ENCODE measurements around the gene EYA4.
A peak's percentile ranks its signal among the peaks of the same experiment; 100 is the strongest.

Gene EYA4

GRCh38 chr6:133218852-133219251 lies 22.3 kb upstream of the EYA4 start:
- no peak overlapping the region for H3K4me3 ChIP-seq (ENCODE audit: low read depth in 1 of 2, low read length in 2 of 2)
- H3K27ac ChIP-seq (ENCODE audit: low read depth, low read length) = no peak overlapping the region
- H3K9ac ChIP-seq (ENCODE audit: low read length) = no peak overlapping the region
- H3K36me3 ChIP-seq (ENCODE audit: insufficient read depth, low read length) = no peaks in the 10 kb centered on the region
- no peaks in the 10 kb centered on the region for H3K9me3 ChIP-seq (ENCODE audit: low read length)
- no peaks in the 10 kb centered on the region for H3K4me1 ChIP-seq (ENCODE audit: insufficient read depth, low read length)
- no peaks in the 10 kb centered on the region for H3K27me3 ChIP-seq (ENCODE audit: control insufficient read depth in 1 of 2, insufficient read depth in 2 of 2, low read length in 2 of 2)

GRCh38 chr6:133223452-133224029 lies 17.6 kb upstream of the EYA4 start:
- no peaks in the 10 kb centered on the region for H3K36me3 ChIP-seq (ENCODE audit: insufficient read depth, low read length)
- H3K27me3 ChIP-seq (ENCODE audit: control insufficient read depth in 1 of 2, insufficient read depth in 2 of 2, low read length in 2 of 2) = no peaks in the 10 kb centered on the region
- no peaks in the 10 kb centered on the region for H3K4me1 ChIP-seq (ENCODE audit: insufficient read depth, low read length)
- no peak overlapping the region for H3K27ac ChIP-seq (ENCODE audit: low read depth, low read length)
- H3K9me3 ChIP-seq (ENCODE audit: low read length) = no peaks in the 10 kb centered on the region
- no peak overlapping the region for H3K4me3 ChIP-seq (ENCODE audit: low read depth in 1 of 2, low read length in 2 of 2)
- H3K9ac ChIP-seq (ENCODE audit: low read length) = no peak overlapping the region

GRCh38 chr6:133225560-133225959 lies 15.6 kb upstream of the EYA4 start:
- Histone ChIP-seq H3K9me3 (ENCODE audit: low read length) (no peaks in the 10 kb centered on the region), H3K27me3 (ENCODE audit: control insufficient read depth in 1 of 2, insufficient read depth in 2 of 2, low read length in 2 of 2) (no peaks in the 10 kb centered on the region), H3K36me3 (ENCODE audit: insufficient read depth, low read length) (no peaks in the 10 kb centered on the region), H3K27ac (ENCODE audit: low read depth, low read length) (no peak overlapping the region), H3K4me1 (ENCODE audit: insufficient read depth, low read length) (no peaks in the 10 kb centered on the region), H3K9ac (ENCODE audit: low read length) (no peak overlapping the region), H3K4me3 (ENCODE audit: low read depth in 1 of 2, low read length in 2 of 2) (no peak overlapping the region)

GRCh38 chr6:133227344-133227743 lies 13.8 kb upstream of the EYA4 start:
- no peak overlapping the region for H3K27ac ChIP-seq (ENCODE audit: low read depth, low read length)
- H3K36me3 ChIP-seq (ENCODE audit: insufficient read depth, low read length) = no peaks in the 10 kb centered on the region
- H3K9ac ChIP-seq (ENCODE audit: low read length) = no peak overlapping the region
- H3K4me3 ChIP-seq (ENCODE audit: low read depth in 1 of 2, low read length in 2 of 2) = no peak overlapping the region
- H3K4me1 ChIP-seq (ENCODE audit: insufficient read depth, low read length) = no peaks in the 10 kb centered on the region
- no peaks in the 10 kb centered on the region for H3K27me3 ChIP-seq (ENCODE audit: control insufficient read depth in 1 of 2, insufficient read depth in 2 of 2, low read length in 2 of 2)
- H3K9me3 ChIP-seq (ENCODE audit: low read length) = no peaks in the 10 kb centered on the region

GRCh38 chr6:133230052-133230451 lies 11.1 kb upstream of the EYA4 start:
- no peak overlapping the region for H3K27ac ChIP-seq (ENCODE audit: low read depth, low read length)

GRCh38 chr6:133235221-133235620 lies 5.9 kb upstream of the EYA4 start:
- no peak overlapping the region for H3K27ac ChIP-seq (ENCODE audit: low read depth, low read length)
- H3K4me1 ChIP-seq (ENCODE audit: insufficient read depth, low read length) = no peaks in the 10 kb centered on the region
- no peak overlapping the region for H3K9ac ChIP-seq (ENCODE audit: low read length)
- H3K27me3 ChIP-seq (ENCODE audit: control insufficient read depth in 1 of 2, insufficient read depth in 2 of 2, low read length in 2 of 2) = no peaks in the 10 kb centered on the region
- no peaks in the 10 kb centered on the region for H3K9me3 ChIP-seq (ENCODE audit: low read length)
- H3K4me3 ChIP-seq (ENCODE audit: low read depth in 1 of 2, low read length in 2 of 2) = no peak overlapping the region
- H3K36me3 ChIP-seq (ENCODE audit: insufficient read depth, low read length) = no peaks in the 10 kb centered on the region

More at GRCh38 chr6:133230052-133230451, 11.1 kb upstream of the EYA4 start:
- no peaks in the 10 kb centered on the region for H3K27me3 ChIP-seq (ENCODE audit: control insufficient read depth in 1 of 2, insufficient read depth in 2 of 2, low read length in 2 of 2)
- no peaks in the 10 kb centered on the region for H3K4me1 ChIP-seq (ENCODE audit: insufficient read depth, low read length)
- no peaks in the 10 kb centered on the region for H3K9me3 ChIP-seq (ENCODE audit: low read length)
- H3K36me3 ChIP-seq (ENCODE audit: insufficient read depth, low read length) = no peaks in the 10 kb centered on the region
- H3K4me3 ChIP-seq (ENCODE audit: low read depth in 1 of 2, low read length in 2 of 2) = no peak overlapping the region
- no peak overlapping the region for H3K9ac ChIP-seq (ENCODE audit: low read length)

- Histone ChIP-seq H3K4me1 (ENCODE audit: insufficient read depth, low read length) (no peaks in the 10 kb centered on the region), H3K36me3 (ENCODE audit: insufficient read depth, low read length) (no peaks in the 10 kb centered on the region), H3K27ac (ENCODE audit: low read depth, low read length) (no peak overlapping the region), H3K9me3 (ENCODE audit: low read length) (no peaks in the 10 kb centered on the region), H3K27me3 (ENCODE audit: control insufficient read depth in 1 of 2, insufficient read depth in 2 of 2, low read length in 2 of 2) (peaks cover 0 to 16% of the 10 kb centered on the region in 2 donors), H3K4me3 (ENCODE audit: low read depth in 1 of 2, low read length in 2 of 2) (no peak overlapping the region), H3K9ac (ENCODE audit: low read length) (no peak overlapping the region)
Observed at GRCh38 chr6:133236932-133237331, 4.2 kb upstream of the EYA4 start.

GRCh38 chr6:133240511-133241085 lies 559 bp upstream of the EYA4 start:
- H3K27me3 ChIP-seq (ENCODE audit: control insufficient read depth in 1 of 2, insufficient read depth in 2 of 2, low read length in 2 of 2) = peaks cover 13 to 32% of the 10 kb centered on the region in 2 donors
- no peak overlapping the region for H3K9ac ChIP-seq (ENCODE audit: low read length)
- no peaks in the 10 kb centered on the region for H3K36me3 ChIP-seq (ENCODE audit: insufficient read depth, low read length)
- no peak overlapping the region for H3K27ac ChIP-seq (ENCODE audit: low read depth, low read length)
- H3K4me3 ChIP-seq (ENCODE audit: low read depth in 1 of 2, low read length in 2 of 2) = peak overlapping the region in 1 of 2 donors; percentile 33
- H3K4me1 ChIP-seq (ENCODE audit: insufficient read depth, low read length) = peaks cover 13% of the 10 kb centered on the region
- no peaks in the 10 kb centered on the region for H3K9me3 ChIP-seq (ENCODE audit: low read length)

GRCh38 chr6:133241901-133242636 lies 912 bp downstream of the EYA4 start:
- H3K4me3 ChIP-seq (ENCODE audit: low read depth in 1 of 2, low read length in 2 of 2) = peak overlapping the region; percentile 18 to 53
- no peaks in the 10 kb centered on the region for H3K36me3 ChIP-seq (ENCODE audit: insufficient read depth, low read length)
- H3K9ac ChIP-seq (ENCODE audit: low read length) = no peak overlapping the region
- H3K27me3 ChIP-seq (ENCODE audit: control insufficient read depth in 1 of 2, insufficient read depth in 2 of 2, low read length in 2 of 2) = peaks cover 13 to 32% of the 10 kb centered on the region in 2 donors
- peaks cover 13% of the 10 kb centered on the region for H3K4me1 ChIP-seq (ENCODE audit: insufficient read depth, low read length)
- H3K27ac ChIP-seq (ENCODE audit: low read depth, low read length) = no peak overlapping the region
- H3K9me3 ChIP-seq (ENCODE audit: low read length) = no peaks in the 10 kb centered on the region

GRCh38 chr6:133242637-133243585 lies 1.8 kb downstream of the EYA4 start:
- H3K4me3 ChIP-seq (ENCODE audit: low read depth in 1 of 2, low read length in 2 of 2) = peak overlapping the region; percentile 11 to 53
- no peak overlapping the region for H3K9ac ChIP-seq (ENCODE audit: low read length)
- peaks cover 13% of the 10 kb centered on the region for H3K4me1 ChIP-seq (ENCODE audit: insufficient read depth, low read length)
- no peak overlapping the region for H3K27ac ChIP-seq (ENCODE audit: low read depth, low read length)
- no peaks in the 10 kb centered on the region for H3K9me3 ChIP-seq (ENCODE audit: low read length)
- no peaks in the 10 kb centered on the region for H3K36me3 ChIP-seq (ENCODE audit: insufficient read depth, low read length)
- H3K27me3 ChIP-seq (ENCODE audit: control insufficient read depth in 1 of 2, insufficient read depth in 2 of 2, low read length in 2 of 2) = peaks cover 13 to 32% of the 10 kb centered on the region in 2 donors

GRCh38 chr6:133243723-133244305 lies 2.7 kb downstream of the EYA4 start:
- no peak overlapping the region for H3K9ac ChIP-seq (ENCODE audit: low read length)
- no peak overlapping the region for H3K27ac ChIP-seq (ENCODE audit: low read depth, low read length)
- H3K4me3 ChIP-seq (ENCODE audit: low read depth in 1 of 2, low read length in 2 of 2) = no peak overlapping the region
- peaks cover 13% of the 10 kb centered on the region for H3K4me1 ChIP-seq (ENCODE audit: insufficient read depth, low read length)
- H3K9me3 ChIP-seq (ENCODE audit: low read length) = no peaks in the 10 kb centered on the region
- H3K27me3 ChIP-seq (ENCODE audit: control insufficient read depth in 1 of 2, insufficient read depth in 2 of 2, low read length in 2 of 2) = peaks cover 13 to 32% of the 10 kb centered on the region in 2 donors
- H3K36me3 ChIP-seq (ENCODE audit: insufficient read depth, low read length) = no peaks in the 10 kb centered on the region

Data from muscle layer of colon (tissue), 2 donors.